Measurements from ENCODE around the gene JMJD6.

Gene JMJD6

GRCh38 chr17:76755285-76755684 is 28.9 kb upstream of the JMJD6 start:
- TF ChIP-seq CEBPB (IDR thresholded peaks at IDR 0.05) (no peak), TAF1 (IDR thresholded peaks at IDR 0.05; ENCODE audit: low read depth) (no peak), TEAD4 (IDR thresholded peaks at IDR 0.05) (no peak), FOXM1 (IDR thresholded peaks at IDR 0.05; ENCODE audit: borderline replicate concordance, low read depth) (no peak)

- TF ChIP-seq YY1 (IDR thresholded peaks at IDR 0.05; ENCODE audit: low read depth) (no peak), EGR1 (IDR thresholded peaks at IDR 0.05) (no peak), FOXM1 (IDR thresholded peaks at IDR 0.05; ENCODE audit: borderline replicate concordance, low read depth) (no peak), REST (IDR thresholded peaks at IDR 0.05; ENCODE audit: low read depth) (no peak), CREB1 (IDR thresholded peaks at IDR 0.05; ENCODE audit: low read depth) (no peak), TCF12 (IDR thresholded peaks at IDR 0.05; ENCODE audit: low read depth) (no peak), ZBTB7A (IDR thresholded peaks at IDR 0.05; ENCODE audit: low read depth) (no peak), TEAD4 (IDR thresholded peaks at IDR 0.05) (no peak), EP300 (IDR thresholded peaks at IDR 0.05; ENCODE audit: borderline replicate concordance) (no peak), MAX (IDR thresholded peaks at IDR 0.05) (no peak), NFIC (IDR thresholded peaks at IDR 0.05) (no peak), TAF1 (IDR thresholded peaks at IDR 0.05; ENCODE audit: low read depth) (no peak), RAD21 (IDR thresholded peaks at IDR 0.05; ENCODE audit: low read depth) (no peak)
Measured at GRCh38 chr17:76753061-76753961, 26.9 kb upstream of the JMJD6 start.

- TF ChIP-seq FOXM1 (IDR thresholded peaks at IDR 0.05; ENCODE audit: borderline replicate concordance, low read depth) (no peak), MAX (IDR thresholded peaks at IDR 0.05) (no peak), EP300 (IDR thresholded peaks at IDR 0.05; ENCODE audit: borderline replicate concordance) (no peak)
Measured at GRCh38 chr17:76752006-76752405, 25.6 kb upstream of the JMJD6 start.

- no peak for TF ChIP-seq EP300 (IDR thresholded peaks at IDR 0.05; ENCODE audit: borderline replicate concordance)
- TF ChIP-seq TCF12 (IDR thresholded peaks at IDR 0.05; ENCODE audit: low read depth) = no peak
- no peak for TF ChIP-seq CREB1 (IDR thresholded peaks at IDR 0.05; ENCODE audit: low read depth)
- TF ChIP-seq RAD21 (IDR thresholded peaks at IDR 0.05; ENCODE audit: low read depth) = no peak
- no peak for TF ChIP-seq FOXM1 (IDR thresholded peaks at IDR 0.05; ENCODE audit: borderline replicate concordance, low read depth)
- TF ChIP-seq TEAD4 (IDR thresholded peaks at IDR 0.05) = no peak
- TF ChIP-seq NFIC (IDR thresholded peaks at IDR 0.05) = no peak
- no peak for TF ChIP-seq MAX (IDR thresholded peaks at IDR 0.05)
- TF ChIP-seq REST (IDR thresholded peaks at IDR 0.05; ENCODE audit: low read depth) = no peak
- no peak for TF ChIP-seq CEBPB (IDR thresholded peaks at IDR 0.05)
- TF ChIP-seq EGR1 (IDR thresholded peaks at IDR 0.05) = no peak
- no peak for TF ChIP-seq USF1 (IDR thresholded peaks at IDR 0.05)
Measured at GRCh38 chr17:76751416-76751993, 25.1 kb upstream of the JMJD6 start.

- TF ChIP-seq CEBPB (IDR thresholded peaks at IDR 0.05) (no peak), MAX (IDR thresholded peaks at IDR 0.05) (no peak), EP300 (IDR thresholded peaks at IDR 0.05; ENCODE audit: borderline replicate concordance) (no peak), TEAD4 (IDR thresholded peaks at IDR 0.05) (no peak), CREB1 (IDR thresholded peaks at IDR 0.05; ENCODE audit: low read depth) (no peak), TCF12 (IDR thresholded peaks at IDR 0.05; ENCODE audit: low read depth) (no peak), YY1 (IDR thresholded peaks at IDR 0.05; ENCODE audit: low read depth) (no peak), FOXM1 (IDR thresholded peaks at IDR 0.05; ENCODE audit: borderline replicate concordance, low read depth) (no peak), EGR1 (IDR thresholded peaks at IDR 0.05) (no peak), NFIC (IDR thresholded peaks at IDR 0.05) (no peak), TAF1 (IDR thresholded peaks at IDR 0.05; ENCODE audit: low read depth) (no peak), RAD21 (IDR thresholded peaks at IDR 0.05; ENCODE audit: low read depth) (no peak), REST (IDR thresholded peaks at IDR 0.05; ENCODE audit: low read depth) (no peak), ZBTB7A (IDR thresholded peaks at IDR 0.05; ENCODE audit: low read depth) (no peak), USF1 (IDR thresholded peaks at IDR 0.05) (no peak)
Measured at GRCh38 chr17:76748657-76749056, 22.3 kb upstream of the JMJD6 start.

All from Ishikawa (cell line).